DOHH2 (cell line): Measurements from ENCODE around the gene BARX2.

Experiments used
- CTCF ChIP-seq: fragments of 200-600 bp; sonication (generic); IDR thresholded peaks from one replicate; pipeline ENCODE4 v1.5.1; 2014; ENCODE audit warnings: antibody characterized with exemption, mild to moderate bottlenecking, low read depth, low read length; ENCODE audit not compliant: poor library complexity, severe bottlenecking
- EZH2phosphoT487 ChIP-seq: fragments of 200-600 bp; sonication (generic); IDR thresholded peaks from 2 replicates; pipeline ENCODE4 v1.6.1; 2017; ENCODE audit warnings: borderline replicate concordance, mild to moderate bottlenecking, antibody characterized with exemption, low read length, moderate library complexity, mixed read lengths

GRCh38 chr11:129444274-129444673, 68.6 kb downstream of the BARX2 start:
- TF ChIP-seq CTCF, result no peak
- no peak for TF ChIP-seq EZH2phosphoT487
